T1000 (cell line): Measurements from ENCODE around the gene STK35.
"Not testable (repeated sequence)": the region's sequence is repeated elsewhere in the genome, so short reads cannot be mapped to it uniquely, and the experiment has no call there.

ENCODE experiments used
- DNase-seq: peaks from one replicate; lab custom pipeline; 2025; ENCODE audit warnings: mixed read lengths; lab: John Stamatoyannopoulos, UW

STK35 gene

GRCh38 chr20:2163312-2163711 lies 61.7 kb downstream of the STK35 start:
- no peak for DNase-seq

- no peak for DNase-seq
Observed at GRCh38 chr20:2163757-2164156, 62.1 kb downstream of the STK35 start.

GRCh38 chr20:2164421-2164820 lies 62.8 kb downstream of the STK35 start:
- DNase-seq, result no peak

DNA sequence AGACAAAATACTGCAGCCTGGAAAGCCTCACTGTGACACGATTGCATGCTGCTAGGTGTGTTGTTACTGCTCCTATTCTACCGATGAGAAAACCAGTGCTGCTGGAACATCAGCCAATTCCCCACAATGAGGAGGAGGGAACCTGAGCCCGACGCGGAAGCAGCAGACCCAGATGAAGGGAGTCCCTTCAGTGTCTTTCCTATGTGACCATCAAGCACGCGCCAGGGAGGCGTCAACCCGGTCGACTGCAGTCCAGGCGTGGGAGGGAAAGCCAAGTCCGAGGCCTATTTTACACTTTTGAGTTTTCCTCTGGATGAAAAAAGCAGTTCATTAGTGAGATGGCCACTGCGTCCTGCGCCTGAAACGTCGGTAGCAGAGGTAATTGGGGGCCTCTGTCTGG lies 63.3 kb downstream of the STK35 start:
- no peak for DNase-seq

DNA sequence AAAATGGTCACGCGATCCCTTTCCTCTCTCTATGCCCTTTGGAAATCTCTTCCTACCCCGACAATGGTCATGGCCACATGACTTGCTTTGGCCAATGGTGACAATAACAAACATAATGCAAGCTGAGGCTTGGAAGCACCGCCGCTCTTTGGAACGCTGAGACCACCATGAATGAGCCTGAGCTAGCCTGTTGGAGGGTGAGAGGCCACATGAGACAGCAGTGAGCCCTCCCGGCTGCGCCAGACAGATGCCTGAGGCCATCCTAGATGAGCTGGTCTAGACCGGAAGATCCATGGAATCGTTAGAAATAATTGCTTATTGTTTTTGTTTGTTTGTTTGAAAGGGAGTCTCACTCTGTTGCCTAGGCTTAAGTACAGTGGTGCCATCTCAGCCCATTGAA lies 64.2 kb downstream of the STK35 start:
- no peak for DNase-seq

DNA sequence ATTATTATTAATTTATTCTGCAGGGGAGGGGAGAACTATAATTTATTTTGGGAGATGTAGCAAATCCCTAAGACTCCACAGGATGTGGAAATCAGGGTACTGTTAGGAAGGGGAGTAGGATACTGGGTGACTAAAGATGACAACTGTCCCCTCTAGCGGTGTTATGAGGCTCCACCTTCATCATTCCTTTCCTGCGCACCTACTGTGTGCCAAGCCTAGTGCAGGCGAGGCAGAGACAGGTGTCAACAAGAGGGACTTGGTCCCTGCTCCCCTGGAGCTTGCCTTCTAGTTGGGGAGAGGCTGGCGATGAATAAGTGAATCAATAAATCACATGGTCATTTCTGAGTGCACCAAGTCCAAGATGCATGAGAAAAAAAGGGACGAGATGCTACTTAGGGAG lies 65.5 kb downstream of the STK35 start:
- DNase-seq, result no peak

DNA sequence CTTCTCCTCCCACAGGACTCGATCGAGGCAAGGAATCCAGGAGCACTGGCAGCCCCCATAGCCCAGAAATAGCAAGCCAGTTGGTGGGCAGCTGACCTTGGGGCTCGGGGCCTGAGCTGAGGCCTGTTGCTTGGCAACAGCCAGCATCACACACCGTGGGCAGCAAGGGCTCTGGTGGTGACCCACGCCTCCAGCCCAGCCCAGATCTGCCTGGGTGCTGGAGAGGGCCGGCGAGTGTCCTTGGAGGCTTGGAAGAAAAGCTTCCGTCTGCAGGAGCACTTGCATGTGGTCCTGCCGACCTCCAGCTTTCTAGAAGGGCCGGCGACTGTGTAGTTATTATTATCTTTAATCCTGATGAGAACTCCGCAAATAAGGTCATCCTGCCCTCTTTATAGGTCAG lies 67.3 kb downstream of the STK35 start:
- DNase-seq, result no peak

GRCh38 chr20:2169456-2170088 lies 67.9 kb downstream of the STK35 start:
- no peak for DNase-seq

- DNase-seq, result no peak
Observed at GRCh38 chr20:2170404-2170803, 68.8 kb downstream of the STK35 start.

- DNase-seq, result no peak
Observed at GRCh38 chr20:2171266-2171790, 69.7 kb downstream of the STK35 start.

DNA sequence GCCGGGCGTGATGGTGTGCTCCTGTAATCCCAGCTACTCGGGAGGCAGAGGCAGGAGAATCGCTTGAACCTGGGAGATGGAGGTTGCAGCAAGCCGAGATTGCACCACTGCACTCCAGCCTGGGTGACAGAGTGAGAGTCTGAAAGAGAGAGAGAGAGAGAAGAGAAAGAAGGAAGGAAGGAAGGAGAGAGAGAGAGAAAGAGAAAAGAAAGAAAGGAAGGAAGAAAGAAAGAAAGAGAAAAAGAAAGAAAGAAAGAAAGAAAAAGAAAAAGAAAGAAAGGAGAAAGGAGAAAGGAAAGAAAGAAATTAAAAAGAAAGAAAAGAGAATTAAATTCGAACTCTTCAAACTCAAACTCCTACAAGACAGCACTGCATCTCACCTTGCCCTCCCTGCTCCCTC lies 70.2 kb downstream of the STK35 start:
- not testable (repeated sequence) for DNase-seq

DNA sequence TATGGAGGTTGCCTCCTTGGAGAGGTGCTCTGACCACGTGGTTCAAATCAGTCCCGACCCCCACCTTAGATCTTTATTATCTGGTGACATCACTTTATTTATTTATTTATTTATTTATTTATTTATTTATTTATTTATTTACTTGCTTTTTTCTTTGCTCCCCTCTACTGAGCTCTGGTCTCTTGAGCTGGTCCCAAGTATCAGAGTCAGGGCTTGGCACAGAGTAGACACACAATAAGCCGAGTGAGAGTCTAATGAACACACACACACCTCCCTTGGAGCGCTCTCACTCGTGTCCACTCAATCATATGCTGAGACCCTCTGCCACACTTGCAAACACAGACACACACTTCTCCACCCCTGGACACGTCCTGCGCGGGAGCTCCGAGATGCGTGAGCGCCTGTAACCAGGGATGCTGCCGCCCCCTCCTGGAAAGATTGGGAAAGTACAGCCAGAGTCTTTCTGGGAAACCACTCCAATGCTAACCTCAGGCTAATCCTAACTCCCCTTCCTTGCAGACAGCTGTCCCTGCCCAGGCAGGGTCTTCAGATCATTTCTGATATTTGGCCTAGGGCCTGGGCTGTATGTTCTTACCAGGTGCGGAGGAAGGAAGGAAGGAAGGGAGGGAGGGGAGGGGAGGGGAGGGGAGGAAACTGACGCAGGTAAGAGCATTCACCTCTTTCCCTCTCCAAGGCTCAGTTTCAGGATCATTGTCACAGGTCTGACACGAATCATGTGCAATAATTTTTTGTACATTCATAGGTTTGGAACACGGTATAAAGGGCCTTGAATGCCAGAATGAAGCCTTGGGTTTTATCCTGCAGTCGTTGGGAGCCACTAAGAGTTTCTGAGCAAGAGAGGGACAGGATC lies 70.9 kb downstream of the STK35 start:
- peak; percentile 25 for DNase-seq

DNA sequence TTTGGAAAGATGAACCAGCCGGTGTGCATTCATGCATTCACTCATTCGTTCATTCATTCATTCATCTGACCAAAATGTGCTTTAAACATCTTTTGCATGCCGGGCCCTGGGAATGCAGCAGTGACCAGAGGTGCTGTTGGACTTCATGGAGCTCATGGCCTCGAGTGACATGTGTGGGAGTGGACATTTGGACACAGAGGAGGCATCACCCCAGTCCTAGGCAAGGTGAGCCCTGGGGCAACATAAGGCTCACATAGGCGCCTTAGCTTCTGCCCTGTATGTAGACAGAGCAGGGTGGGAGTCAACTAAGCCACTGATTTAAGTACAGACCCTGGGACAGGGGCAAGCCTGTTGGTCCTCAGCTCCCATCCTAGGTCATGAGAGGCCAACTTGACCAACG lies 71.6 kb downstream of the STK35 start:
- DNase-seq, result no peak

GRCh38 chr20:2174067-2174466 lies 72.4 kb downstream of the STK35 start:
- DNase-seq, result no peak

DNA sequence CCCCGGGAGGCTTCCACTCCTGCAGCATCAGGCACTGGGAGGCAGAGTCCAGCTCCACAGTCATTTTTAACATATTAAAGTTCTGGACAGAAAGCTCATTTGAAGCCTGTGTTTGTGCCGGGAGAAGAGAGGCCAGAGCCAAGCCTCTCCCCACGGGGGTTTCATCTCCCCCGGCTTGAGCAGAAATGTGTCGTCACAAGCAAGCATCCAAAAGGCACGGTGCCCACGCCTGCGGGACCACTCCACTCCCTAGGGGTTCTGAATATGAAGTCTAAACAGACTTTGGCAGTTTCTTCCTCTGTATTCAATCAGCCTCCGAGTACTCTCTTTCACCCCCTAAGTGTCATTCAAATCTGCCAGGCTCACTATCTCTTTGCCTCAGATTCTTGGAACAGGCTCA lies 75.3 kb downstream of the STK35 start:
- no peak for DNase-seq

- DNase-seq, result no peak
Observed at GRCh38 chr20:2178318-2179232, 76.9 kb downstream of the STK35 start.

DNA sequence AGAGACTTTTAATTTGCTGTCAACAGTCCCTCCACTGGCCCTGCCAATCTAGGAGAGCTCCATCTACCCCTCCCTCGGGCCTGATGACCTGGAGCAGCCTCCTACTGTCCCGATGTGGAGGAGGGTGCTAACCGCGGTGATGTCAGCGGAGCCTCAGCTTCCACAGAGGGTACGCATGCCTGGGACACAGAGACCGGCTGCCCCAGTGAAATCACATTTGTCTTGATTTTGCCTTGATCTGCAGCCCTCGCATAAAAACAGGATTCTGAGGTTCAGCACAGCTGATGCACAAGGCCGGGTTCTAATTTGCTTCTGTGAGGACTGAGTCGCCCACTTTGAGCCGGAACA lies 77.6 kb downstream of the STK35 start:
- DNase-seq, result no peak

DNA sequence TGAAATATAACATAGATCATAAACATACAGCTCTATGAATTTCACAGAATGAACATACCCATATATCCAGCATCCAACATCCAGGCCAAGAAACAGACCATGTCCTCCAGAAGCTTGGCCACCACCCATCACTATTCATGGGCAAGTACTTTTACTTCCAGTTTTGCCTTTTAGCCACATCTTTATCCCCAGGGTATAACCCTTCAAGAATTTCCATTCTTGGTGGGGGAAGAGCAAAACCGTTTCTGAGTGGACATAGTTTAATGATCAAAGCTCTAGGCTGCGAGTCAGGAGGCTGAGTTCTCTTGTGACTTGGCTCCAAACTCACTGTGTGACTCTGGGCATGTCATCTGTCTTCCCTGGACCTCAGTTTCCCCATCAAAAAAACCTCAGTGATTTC lies 78.3 kb downstream of the STK35 start:
- DNase-seq, result no peak

DNA sequence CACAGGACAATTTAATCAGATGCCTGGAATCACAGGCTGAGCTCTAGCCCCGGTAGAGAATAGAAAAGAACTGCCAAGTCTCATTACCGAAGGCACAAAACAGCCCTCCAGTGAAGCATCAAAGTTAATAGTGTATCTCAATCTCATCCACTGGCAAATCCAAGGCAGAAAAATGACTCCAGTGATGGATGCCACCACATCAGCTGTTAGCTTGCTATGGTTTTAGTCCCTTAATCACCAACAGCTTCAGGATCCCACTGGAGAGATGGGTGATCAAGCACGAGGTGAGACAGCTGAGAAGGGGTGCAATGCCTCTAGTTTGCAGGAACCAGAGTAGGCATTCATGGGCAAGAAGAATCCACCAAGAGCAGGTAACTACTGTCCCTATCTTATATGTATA lies 81.8 kb downstream of the STK35 start:
- DNase-seq, result no peak

GRCh38 chr20:2184933-2185332 lies 83.3 kb downstream of the STK35 start:
- DNase-seq, result not testable (repeated sequence)

DNA sequence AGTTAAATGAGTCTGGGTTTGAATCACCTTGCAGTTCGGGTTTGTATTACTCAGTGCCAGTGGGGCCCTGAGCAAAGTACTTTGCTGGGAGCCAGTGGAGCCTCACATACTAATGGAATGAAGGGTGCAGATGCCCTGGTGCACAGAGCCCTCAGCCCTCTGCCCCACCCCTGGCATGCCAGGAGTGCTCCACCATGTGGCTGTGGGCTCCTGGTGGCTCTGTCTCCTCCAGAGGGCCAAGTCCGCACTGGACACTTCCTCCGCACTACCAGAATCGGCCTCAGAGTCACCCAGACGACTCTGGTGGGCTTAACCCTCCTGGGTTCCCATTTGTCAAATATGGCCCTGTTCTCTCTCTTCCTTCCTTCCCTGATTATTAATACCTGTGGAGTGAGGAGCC lies 94.0 kb downstream of the STK35 start:
- no peak for DNase-seq

DNA sequence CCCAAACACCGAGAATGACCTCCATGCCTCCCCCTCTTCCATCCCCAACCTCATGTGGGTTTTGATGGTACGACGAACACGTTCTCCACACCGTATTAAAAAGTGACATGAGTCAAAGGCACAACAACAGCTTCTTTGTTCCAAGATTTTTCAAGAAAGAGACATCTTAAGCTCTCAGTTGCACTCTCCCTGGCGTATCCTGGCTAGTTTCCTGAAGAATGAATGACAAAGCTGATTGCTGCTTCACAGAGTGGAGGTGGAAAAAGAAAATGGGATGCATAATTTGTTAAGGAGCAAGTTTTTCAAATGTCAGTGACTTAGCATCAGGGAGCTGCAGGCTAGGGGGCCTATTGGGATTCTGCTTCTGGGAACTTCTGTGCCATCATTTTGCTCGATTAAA lies 95.5 kb downstream of the STK35 start:
- no peak for DNase-seq
